ENCODE data around the gene MIOS.

Gene MIOS

GRCh38 chr7:7524121-7524520, 42.6 kb upstream of the MIOS start:
- no peak overlapping the region for H3K4me3 ChIP-seq (ENCODE audit: low read depth, low read length)
- TF ChIP-seq POLR2A (IDR thresholded peaks at IDR 0.05; ENCODE audit: extremely low read depth, insufficient read length), result no peak
- TF ChIP-seq MYC (IDR thresholded peaks at IDR 0.05; ENCODE audit: low read depth, low read length), result no peak
- no peak for DNase-seq (ENCODE audit: low read depth)

GRCh38 chr7:7526006-7526405, 40.7 kb upstream of the MIOS start:
- H3K4me3 ChIP-seq (ENCODE audit: low read depth, low read length), result no peak overlapping the region
- TF ChIP-seq MYC (IDR thresholded peaks at IDR 0.05; ENCODE audit: low read depth, low read length) (no peak), CTCF (IDR thresholded peaks at IDR 0.05; ENCODE audit: low read depth, low read length) (no peak), MAX (IDR thresholded peaks at IDR 0.05; ENCODE audit: low read depth, low read length) (no peak), POLR2A (IDR thresholded peaks at IDR 0.05; ENCODE audit: extremely low read depth, insufficient read length) (no peak)
- no peak for DNase-seq (ENCODE audit: low read depth)

GRCh38 chr7:7527047-7527446, 39.6 kb upstream of the MIOS start:
- DNase-seq (ENCODE audit: low read depth), result no peak
- no peak overlapping the region for H3K4me3 ChIP-seq (ENCODE audit: low read depth, low read length)
- TF ChIP-seq MYC (IDR thresholded peaks at IDR 0.05; ENCODE audit: low read depth, low read length) (no peak), MAX (IDR thresholded peaks at IDR 0.05; ENCODE audit: low read depth, low read length) (no peak), CTCF (IDR thresholded peaks at IDR 0.05; ENCODE audit: low read depth, low read length) (no peak)

- TF ChIP-seq POLR2A (IDR thresholded peaks at IDR 0.05; ENCODE audit: extremely low read depth, insufficient read length) (no peak), CTCF (IDR thresholded peaks at IDR 0.05; ENCODE audit: low read depth, low read length) (no peak), MAX (IDR thresholded peaks at IDR 0.05; ENCODE audit: low read depth, low read length) (no peak), MYC (IDR thresholded peaks at IDR 0.05; ENCODE audit: low read depth, low read length) (no peak)
- no peak for DNase-seq (ENCODE audit: low read depth)
- H3K4me3 ChIP-seq (ENCODE audit: low read depth, low read length), result no peak overlapping the region
Measured at GRCh38 chr7:7529328-7529727, 37.4 kb upstream of the MIOS start.

- H3K4me3 ChIP-seq (ENCODE audit: low read depth, low read length), result no peak overlapping the region
- DNase-seq (ENCODE audit: low read depth), result no peak
- TF ChIP-seq POLR2A (IDR thresholded peaks at IDR 0.05; ENCODE audit: extremely low read depth, insufficient read length) (no peak), MYC (IDR thresholded peaks at IDR 0.05; ENCODE audit: low read depth, low read length) (no peak), MAX (IDR thresholded peaks at IDR 0.05; ENCODE audit: low read depth, low read length) (no peak)
Measured at GRCh38 chr7:7533831-7534430, 32.8 kb upstream of the MIOS start.

- H3K4me3 ChIP-seq (ENCODE audit: low read depth, low read length), result no peak within 1 kb of the TSS
- TF ChIP-seq MYC (IDR thresholded peaks at IDR 0.05; ENCODE audit: low read depth, low read length) (no peak), MAX (IDR thresholded peaks at IDR 0.05; ENCODE audit: low read depth, low read length) (no peak), POLR2A (IDR thresholded peaks at IDR 0.05; ENCODE audit: extremely low read depth, insufficient read length) (no peak), CTCF (IDR thresholded peaks at IDR 0.05; ENCODE audit: low read depth, low read length) (no peak)
- no peak for DNase-seq (ENCODE audit: low read depth)
Measured at GRCh38 chr7:7535691-7536090, 31.0 kb upstream of the MIOS start, which contains the start of gene COL28A1. COL28A1 (minus strand) TSS chr7:7535873; CDS start chr7:7532875, 2,998 bp downstream.
